Tibial nerve (tissue), 4 donors: ENCODE results near the gene LY86.

Experiments
- EP300 ChIP-seq, 2 donors: sonication (generic); formaldehyde crosslinking; IDR thresholded peaks; one replicate each; pipeline ENCODE4 v1.6.1; 2017; ENCODE audit warnings: antibody characterized with exemption in 2 of 2, mild to moderate bottlenecking in 1 of 2
- POLR2A ChIP-seq, 2 donors: fragments of 450-650 bp; IDR thresholded peaks; one replicate each; pipeline ENCODE4 v1.6.1; 2017; ENCODE audit warnings: antibody characterized with exemption in 2 of 2, mild to moderate bottlenecking in 2 of 2, moderate library complexity in 2 of 2
- TF ChIP-seq, protein P1 (sequence below), 5 experiments: fragments of 200-600 bp in 3 of 5; fragments of 450-650 bp in 2 of 5; sonication (generic) in 3 of 5; IDR thresholded peaks; one replicate each; pipeline ENCODE4 v1.5.1; 2016 to 2019; ENCODE audit warnings: antibody characterized with exemption in 5 of 5, mild to moderate bottlenecking in 3 of 5, moderate library complexity in 2 of 5

DNA sequence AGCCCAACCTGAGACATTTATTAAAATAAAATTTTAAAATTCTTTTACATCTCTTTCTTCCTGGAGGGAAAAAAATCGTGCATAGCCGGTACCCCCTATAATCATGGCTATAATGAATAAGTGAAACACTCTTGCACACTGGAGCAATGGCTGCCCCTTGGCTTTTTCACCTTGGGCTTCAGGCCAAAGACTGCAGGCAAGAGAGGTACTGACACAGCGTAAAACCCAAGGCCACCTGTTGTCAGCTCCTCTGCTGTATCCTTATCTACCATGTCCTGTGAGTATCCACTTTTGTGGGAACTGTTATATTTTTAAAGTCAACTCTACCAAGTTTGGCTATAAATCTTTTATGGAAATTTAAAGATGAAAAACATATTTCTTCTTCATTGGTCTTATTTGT is 23.0 kb upstream of the LY86 start:
- TF ChIP-seq POLR2A (IDR thresholded peaks at IDR 0.05) (no peak), EP300 (IDR thresholded peaks at IDR 0.05) (no peak)
- TF ChIP-seq, protein P1, sequence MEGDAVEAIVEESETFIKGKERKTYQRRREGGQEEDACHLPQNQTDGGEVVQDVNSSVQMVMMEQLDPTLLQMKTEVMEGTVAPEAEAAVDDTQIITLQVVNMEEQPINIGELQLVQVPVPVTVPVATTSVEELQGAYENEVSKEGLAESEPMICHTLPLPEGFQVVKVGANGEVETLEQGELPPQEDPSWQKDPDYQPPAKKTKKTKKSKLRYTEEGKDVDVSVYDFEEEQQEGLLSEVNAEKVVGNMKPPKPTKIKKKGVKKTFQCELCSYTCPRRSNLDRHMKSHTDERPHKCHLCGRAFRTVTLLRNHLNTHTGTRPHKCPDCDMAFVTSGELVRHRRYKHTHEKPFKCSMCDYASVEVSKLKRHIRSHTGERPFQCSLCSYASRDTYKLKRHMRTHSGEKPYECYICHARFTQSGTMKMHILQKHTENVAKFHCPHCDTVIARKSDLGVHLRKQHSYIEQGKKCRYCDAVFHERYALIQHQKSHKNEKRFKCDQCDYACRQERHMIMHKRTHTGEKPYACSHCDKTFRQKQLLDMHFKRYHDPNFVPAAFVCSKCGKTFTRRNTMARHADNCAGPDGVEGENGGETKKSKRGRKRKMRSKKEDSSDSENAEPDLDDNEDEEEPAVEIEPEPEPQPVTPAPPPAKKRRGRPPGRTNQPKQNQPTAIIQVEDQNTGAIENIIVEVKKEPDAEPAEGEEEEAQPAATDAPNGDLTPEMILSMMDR (IDR thresholded peaks at IDR 0.05), result no peak
